Stimulated activated naive CD8-positive, alpha-beta T cell treated with anti-CD3 and anti-CD28 coated beads, Interleukin-15, Interleukin-2, amounts not matched to agents 100 ng/mL and 50 ng/mL, for 24 hours (primary cell): ENCODE data around the gene KDM4C.
A peak's percentile ranks its signal among the peaks of the same experiment; 100 is the strongest.

Experiments used
- H3K27ac Mint-ChIP-seq: one replicate; pipeline ENCODE4 v1.8.0; 2021; ENCODE audit warnings: mild to moderate bottlenecking, mixed read lengths
- H3K27me3 Mint-ChIP-seq: one replicate; pipeline ENCODE4 v1.8.0; 2021; ENCODE audit warnings: mixed read lengths
- H3K36me3 Mint-ChIP-seq: one replicate; pipeline ENCODE4 v1.8.0; 2021; ENCODE audit warnings: low read depth, mixed read lengths
- H3K4me1 Mint-ChIP-seq: one replicate; pipeline ENCODE4 v1.8.0; 2021; ENCODE audit warnings: low read depth, mixed read lengths
- H3K4me3 Mint-ChIP-seq: one replicate; pipeline ENCODE4 v1.8.0; 2021; ENCODE audit warnings: mild to moderate bottlenecking, mixed read lengths
- H3K9me3 Mint-ChIP-seq: one replicate; pipeline ENCODE4 v1.8.0; 2021; ENCODE audit warnings: mixed read lengths

Gene KDM4C

DNA sequence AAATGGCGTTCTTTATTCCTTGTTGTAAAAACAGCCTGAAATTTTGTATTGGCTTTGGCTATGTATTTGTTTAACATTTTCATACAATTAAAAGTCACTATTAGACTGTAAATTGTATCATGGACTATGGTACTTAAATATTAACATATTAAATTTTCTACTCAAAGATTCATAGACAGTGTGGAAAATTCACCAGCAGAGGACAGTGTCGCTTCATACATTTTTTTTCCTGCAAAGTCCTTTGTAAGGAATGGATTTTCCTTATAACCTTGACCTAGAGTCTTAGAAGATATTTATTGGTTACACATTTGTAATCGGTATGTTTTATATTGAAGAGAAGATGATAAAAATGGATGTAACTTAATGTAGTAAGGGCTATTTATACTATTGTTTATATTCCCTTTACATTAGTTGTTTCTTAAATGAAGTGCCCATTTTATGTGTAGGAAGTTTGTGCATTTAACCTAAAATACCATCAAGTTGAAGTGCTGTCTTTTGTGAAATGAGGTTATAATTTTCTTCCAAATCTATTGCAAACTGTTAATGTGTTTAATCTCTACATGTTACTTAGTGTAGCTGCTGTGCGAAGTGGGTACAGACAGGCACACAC lies 150.1 kb downstream of the KDM4C start:
- Mint-ChIP-seq H3K4me1 (peaks cover under 1% of the 10 kb centered on the region), H3K27me3 (no peaks in the 10 kb centered on the region), H3K36me3 (peaks cover 9% of the 10 kb centered on the region), H3K4me3 (no peak overlapping the region), H3K27ac (peak overlapping the region; percentile 53), H3K9me3 (no peaks in the 10 kb centered on the region)

GRCh38 chr9:6909181-6909580 lies 151.4 kb downstream of the KDM4C start:
- Mint-ChIP-seq H3K36me3 (peaks cover 9% of the 10 kb centered on the region), H3K9me3 (no peaks in the 10 kb centered on the region), H3K27ac (no peak overlapping the region), H3K27me3 (no peaks in the 10 kb centered on the region), H3K4me3 (no peak overlapping the region), H3K4me1 (no peaks in the 10 kb centered on the region)

- no peaks in the 10 kb centered on the region for H3K27me3 Mint-ChIP-seq
- H3K27ac Mint-ChIP-seq = no peak overlapping the region
- H3K4me3 Mint-ChIP-seq = no peak overlapping the region
- no peaks in the 10 kb centered on the region for H3K9me3 Mint-ChIP-seq
- no peaks in the 10 kb centered on the region for H3K4me1 Mint-ChIP-seq
- H3K36me3 Mint-ChIP-seq = peaks cover 9% of the 10 kb centered on the region
These were observed 152.3 kb downstream of the KDM4C start for GRCh38 chr9:6910032-6910431.

- Mint-ChIP-seq H3K4me3 (no peak overlapping the region), H3K4me1 (no peaks in the 10 kb centered on the region), H3K27ac (no peak overlapping the region), H3K36me3 (peaks cover 5% of the 10 kb centered on the region), H3K9me3 (no peaks in the 10 kb centered on the region), H3K27me3 (no peaks in the 10 kb centered on the region)
These were observed 152.7 kb downstream of the KDM4C start for GRCh38 chr9:6910497-6910896.

DNA sequence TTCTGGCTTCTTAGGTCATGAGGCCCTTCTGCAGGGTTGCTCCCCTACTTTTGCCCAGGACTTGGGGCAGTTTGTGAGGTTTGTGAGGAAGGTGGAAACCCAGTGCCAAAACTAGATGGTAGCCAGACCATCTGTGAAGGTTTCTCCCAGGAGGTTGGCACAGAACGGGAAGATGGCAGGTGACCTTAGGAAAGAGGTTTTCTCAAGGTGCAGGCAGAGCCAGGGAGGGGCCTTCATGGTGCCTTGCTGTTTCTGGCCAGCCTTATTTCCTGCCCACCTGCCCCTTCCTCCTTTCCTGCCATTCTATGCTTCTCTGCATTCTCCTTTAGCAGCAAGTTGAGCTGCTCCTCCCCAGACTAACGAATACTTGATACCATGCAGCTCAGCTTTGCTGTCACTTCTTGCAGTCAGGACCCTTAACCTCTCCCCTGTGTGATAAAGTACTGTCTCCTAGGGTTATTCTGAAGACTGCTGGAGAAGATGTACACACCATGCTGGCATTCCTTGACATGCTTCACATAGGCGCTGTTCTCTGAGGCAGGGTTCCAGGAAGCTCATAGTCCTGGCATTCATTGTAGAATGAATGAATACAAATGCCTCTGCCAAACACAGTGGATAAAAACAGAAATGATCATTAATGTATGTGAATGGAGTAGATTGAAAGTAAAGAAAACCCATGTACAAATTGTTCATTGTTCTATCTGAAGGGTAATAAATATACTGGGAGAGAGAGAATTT lies 154.3 kb downstream of the KDM4C start:
- peaks cover 6% of the 10 kb centered on the region for H3K36me3 Mint-ChIP-seq
- H3K4me3 Mint-ChIP-seq = no peak overlapping the region
- no peaks in the 10 kb centered on the region for H3K9me3 Mint-ChIP-seq
- no peaks in the 10 kb centered on the region for H3K27me3 Mint-ChIP-seq
- H3K4me1 Mint-ChIP-seq = peaks cover 4% of the 10 kb centered on the region
- no peak overlapping the region for H3K27ac Mint-ChIP-seq

DNA sequence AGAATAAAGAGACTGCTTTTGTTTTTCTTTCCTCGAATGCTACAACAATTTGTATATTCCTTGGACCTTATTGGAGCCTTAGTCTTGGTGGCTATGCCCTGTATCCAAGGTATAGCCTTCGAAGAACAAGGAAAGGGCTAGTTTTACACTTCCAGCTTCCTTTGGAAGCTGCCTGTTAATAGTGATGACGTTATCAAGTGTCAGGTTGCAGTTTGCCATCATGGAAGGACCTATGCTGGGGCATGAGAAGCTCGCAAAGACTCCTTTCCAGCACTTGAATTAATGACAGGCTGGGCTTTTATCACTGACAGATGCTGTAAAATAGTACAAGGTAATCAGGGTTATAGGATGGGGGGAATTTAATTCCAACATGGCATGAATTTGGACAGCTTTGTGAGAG lies 157.9 kb downstream of the KDM4C start:
- H3K36me3 Mint-ChIP-seq = peaks cover 20% of the 10 kb centered on the region
- H3K4me1 Mint-ChIP-seq = peaks cover 17% of the 10 kb centered on the region
- no peaks in the 10 kb centered on the region for H3K27me3 Mint-ChIP-seq
- no peak overlapping the region for H3K27ac Mint-ChIP-seq
- no peak overlapping the region for H3K4me3 Mint-ChIP-seq
- H3K9me3 Mint-ChIP-seq = no peaks in the 10 kb centered on the region

- Mint-ChIP-seq H3K27ac (no peak overlapping the region), H3K36me3 (peaks cover 34% of the 10 kb centered on the region), H3K9me3 (no peaks in the 10 kb centered on the region), H3K4me1 (peaks cover 32% of the 10 kb centered on the region), H3K4me3 (no peak overlapping the region), H3K27me3 (no peaks in the 10 kb centered on the region)
These were observed 159.4 kb downstream of the KDM4C start for GRCh38 chr9:6917162-6917561.

DNA sequence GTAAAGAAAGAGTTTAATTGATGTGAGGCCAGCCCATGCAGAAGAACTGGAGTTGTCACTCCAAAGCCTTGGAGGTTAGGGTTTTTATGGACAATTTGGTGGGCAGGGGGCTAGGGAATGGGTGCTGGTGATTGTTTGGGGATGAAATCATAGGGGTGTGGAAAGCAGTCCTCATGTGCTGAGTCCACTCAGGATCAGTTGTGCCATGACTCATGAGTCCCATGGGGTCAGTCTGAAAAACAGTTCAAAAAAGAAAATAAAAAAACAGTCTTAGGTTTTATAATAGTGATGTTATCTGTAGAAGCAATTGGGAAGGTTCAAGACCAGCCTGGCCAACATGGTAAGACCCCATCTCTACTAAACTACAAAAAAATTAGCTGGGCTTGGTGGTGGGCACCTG lies 162.3 kb downstream of the KDM4C start:
- Mint-ChIP-seq H3K4me3 (no peak overlapping the region), H3K36me3 (peaks cover 46% of the 10 kb centered on the region), H3K27ac (no peak overlapping the region)

DNA sequence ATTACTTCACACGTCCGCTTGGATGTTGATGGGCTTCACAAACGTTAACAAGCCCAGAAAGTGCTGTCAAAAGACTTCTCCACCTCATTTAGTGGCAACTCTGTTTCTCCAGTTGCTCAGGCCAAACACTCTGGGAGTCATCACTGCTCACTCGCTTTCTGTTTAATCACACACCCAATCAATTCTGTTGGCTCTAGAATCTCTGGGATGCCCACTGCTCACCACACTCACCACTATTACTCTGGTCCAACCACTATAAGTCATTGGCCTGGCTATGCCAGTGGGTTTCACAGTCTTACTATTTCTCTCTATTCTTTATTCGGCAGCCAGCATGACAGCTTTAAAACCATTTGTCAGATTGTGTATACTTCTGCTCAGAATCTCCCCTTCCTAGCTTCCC lies 163.5 kb downstream of the KDM4C start:
- Mint-ChIP-seq H3K9me3 (no peaks in the 10 kb centered on the region), H3K4me3 (no peak overlapping the region), H3K27me3 (no peaks in the 10 kb centered on the region), H3K27ac (peak overlapping the region; percentile 42), H3K36me3 (peaks cover 41% of the 10 kb centered on the region), H3K4me1 (peaks cover 51% of the 10 kb centered on the region)

More for the DNA sequence above, 162.3 kb downstream of the KDM4C start:
- no peaks in the 10 kb centered on the region for H3K9me3 Mint-ChIP-seq
- peaks cover 47% of the 10 kb centered on the region for H3K4me1 Mint-ChIP-seq
- no peaks in the 10 kb centered on the region for H3K27me3 Mint-ChIP-seq

- no peak overlapping the region for H3K4me3 Mint-ChIP-seq
- H3K9me3 Mint-ChIP-seq = no peaks in the 10 kb centered on the region
- peaks cover 41% of the 10 kb centered on the region for H3K36me3 Mint-ChIP-seq
- H3K27ac Mint-ChIP-seq = no peak overlapping the region
- H3K27me3 Mint-ChIP-seq = no peaks in the 10 kb centered on the region
- H3K4me1 Mint-ChIP-seq = peaks cover 46% of the 10 kb centered on the region
These were observed 164.4 kb downstream of the KDM4C start for GRCh38 chr9:6922124-6922676.

- no peaks in the 10 kb centered on the region for H3K27me3 Mint-ChIP-seq
- no peak overlapping the region for H3K27ac Mint-ChIP-seq
- H3K4me3 Mint-ChIP-seq = no peak overlapping the region
- peaks cover 37% of the 10 kb centered on the region for H3K36me3 Mint-ChIP-seq
- peaks cover 45% of the 10 kb centered on the region for H3K4me1 Mint-ChIP-seq
- H3K9me3 Mint-ChIP-seq = no peaks in the 10 kb centered on the region
These were observed 164.9 kb downstream of the KDM4C start for GRCh38 chr9:6922680-6923079.

DNA sequence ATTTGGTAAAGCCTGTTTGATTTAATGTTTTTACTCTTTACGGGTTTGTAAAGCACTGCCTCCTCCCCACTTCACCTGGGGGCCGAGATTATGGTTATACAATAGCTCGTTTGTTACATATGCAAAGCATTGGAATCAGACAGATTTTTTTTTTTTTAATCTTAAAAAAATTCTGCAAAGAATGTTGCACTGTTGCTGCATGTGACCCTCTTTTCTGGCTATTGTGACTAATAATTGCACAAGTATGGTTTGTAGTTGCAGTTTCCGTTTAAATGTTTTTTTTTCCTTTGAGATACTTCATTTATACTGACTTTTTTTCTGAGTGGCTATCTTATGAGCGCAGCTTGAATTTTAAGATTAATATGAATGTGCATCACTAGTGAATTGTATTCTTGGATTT lies 165.3 kb downstream of the KDM4C start:
- Mint-ChIP-seq H3K36me3 (peaks cover 35% of the 10 kb centered on the region), H3K4me3 (no peak overlapping the region), H3K27me3 (no peaks in the 10 kb centered on the region), H3K27ac (no peak overlapping the region), H3K9me3 (no peaks in the 10 kb centered on the region), H3K4me1 (peaks cover 49% of the 10 kb centered on the region)

GRCh38 chr9:6924149-6924548 lies 166.4 kb downstream of the KDM4C start:
- Mint-ChIP-seq H3K27ac (no peak overlapping the region), H3K36me3 (peaks cover 28% of the 10 kb centered on the region), H3K4me1 (peaks cover 59% of the 10 kb centered on the region), H3K4me3 (no peak overlapping the region), H3K9me3 (no peaks in the 10 kb centered on the region), H3K27me3 (no peaks in the 10 kb centered on the region)

DNA sequence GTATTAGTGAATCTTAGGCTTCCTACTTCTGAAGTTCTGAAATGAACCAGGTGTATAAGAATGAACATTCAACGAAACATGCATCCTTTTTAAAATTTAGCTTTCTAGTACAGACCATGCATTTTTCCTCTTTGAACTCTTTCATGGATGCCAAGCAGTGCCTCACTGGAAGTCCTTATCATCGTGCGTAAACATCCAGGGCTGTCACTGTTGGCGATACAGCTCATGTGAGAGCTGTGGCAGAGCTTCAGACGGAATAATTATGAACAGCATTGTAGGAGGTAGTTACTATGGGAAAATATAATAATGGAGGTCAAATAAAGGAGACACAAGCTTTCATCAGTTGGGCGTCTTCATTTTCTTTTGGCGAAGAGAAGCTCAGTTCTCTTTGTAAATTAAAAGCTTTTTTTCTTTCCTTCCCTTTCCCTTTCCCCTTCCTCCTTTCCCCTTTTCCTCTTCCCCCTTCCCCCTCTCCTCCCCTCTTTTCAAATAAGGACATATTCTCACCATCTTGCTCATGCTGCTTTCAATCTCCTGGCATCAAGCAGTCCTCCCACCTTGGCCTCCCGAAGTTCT lies 167.3 kb downstream of the KDM4C start:
- H3K27ac Mint-ChIP-seq = no peak overlapping the region
- no peaks in the 10 kb centered on the region for H3K9me3 Mint-ChIP-seq
- no peaks in the 10 kb centered on the region for H3K27me3 Mint-ChIP-seq
- no peak overlapping the region for H3K4me3 Mint-ChIP-seq
- peaks cover 28% of the 10 kb centered on the region for H3K36me3 Mint-ChIP-seq
- peaks cover 62% of the 10 kb centered on the region for H3K4me1 Mint-ChIP-seq

GRCh38 chr9:6925836-6926235 lies 168.1 kb downstream of the KDM4C start:
- H3K4me1 Mint-ChIP-seq = peaks cover 58% of the 10 kb centered on the region
- H3K27me3 Mint-ChIP-seq = no peaks in the 10 kb centered on the region
- no peak overlapping the region for H3K27ac Mint-ChIP-seq
- no peak overlapping the region for H3K4me3 Mint-ChIP-seq
- H3K36me3 Mint-ChIP-seq = peaks cover 25% of the 10 kb centered on the region
- no peaks in the 10 kb centered on the region for H3K9me3 Mint-ChIP-seq
